GM23338 (cell line): ENCODE data around the gene TMX2. TPM values are rescaled to one million over a fixed set of nuclear protein-coding genes. Genes with fewer than 3 reads are reported as not detected.

Experiments
- ATAC-seq: fragments of 200-7000 bp; cut with Tn5 transposase; 3 replicates; pipeline ENCODE4 v1.9.1; 2020
- DNase-seq: peaks from one replicate; pipeline ENCODE4 v3.0.0-alpha.2; 2015; ENCODE audit warnings: low spot score
- H2AFZ ChIP-seq: fragments of 200-600 bp; sonication (generic); 2 replicates; pipeline ENCODE4 v1.8.0; 2016; ENCODE audit warnings: antibody characterized with exemption, mild to moderate bottlenecking, moderate library complexity
- H3F3A ChIP-seq: fragments of 200-600 bp; sonication (generic); replicated peaks from 2 replicates; pipeline ENCODE4 v1.8.0; 2017; ENCODE audit warnings: antibody characterized with exemption, mixed run types, low read depth
- H3K27ac ChIP-seq: fragments of 200-600 bp; sonication (generic); 2 replicates; pipeline ENCODE4 v1.6.1; 2016; ENCODE audit warnings: low read depth
- H3K27me3 ChIP-seq: fragments of 200-600 bp; sonication (generic); 2 replicates; pipeline ENCODE4 v1.8.0; 2016; ENCODE audit warnings: mild to moderate bottlenecking, mixed run types, moderate library complexity; ENCODE audit not compliant: insufficient read depth
- H3K36me3 ChIP-seq: fragments of 200-600 bp; sonication (generic); 2 replicates; pipeline ENCODE4 v1.8.0; 2016; ENCODE audit warnings: mild to moderate bottlenecking; ENCODE audit not compliant: insufficient read depth
- H3K4me1 ChIP-seq: fragments of 200-600 bp; sonication (generic); 2 replicates; pipeline ENCODE4 v1.8.0; 2016; ENCODE audit warnings: mild to moderate bottlenecking, moderate library complexity; ENCODE audit not compliant: insufficient read depth
- H3K4me2 ChIP-seq: fragments of 200-600 bp; sonication (generic); 2 replicates; pipeline ENCODE4 v1.7.1; 2017; ENCODE audit warnings: mixed run types
- H3K4me3 ChIP-seq: fragments of 200-600 bp; sonication (generic); 2 replicates; pipeline ENCODE4 v1.6.1; 2016; ENCODE audit warnings: mixed run types
- H3K79me2 ChIP-seq: fragments of 200-600 bp; sonication (generic); replicated peaks from 2 replicates; pipeline ENCODE4 v1.8.0; 2017; ENCODE audit warnings: mild to moderate bottlenecking; ENCODE audit not compliant: insufficient read depth
- H3K9me2 ChIP-seq: fragments of 200-600 bp; sonication (generic); 2 replicates; pipeline ENCODE4 v1.8.0; 2017; ENCODE audit not compliant: insufficient read depth
- H4K20me1 ChIP-seq: fragments of 200-600 bp; sonication (generic); replicated peaks from 2 replicates; pipeline ENCODE4 v1.8.0; 2017; ENCODE audit warnings: mild to moderate bottlenecking; ENCODE audit not compliant: insufficient read depth
- H3K27ac Mint-ChIP-seq: 2 replicates; pipeline ENCODE4 v1.8.0; 2020; ENCODE audit warnings: inconsistent platforms, mild to moderate bottlenecking, moderate library complexity, mixed read lengths
- H3K27me3 Mint-ChIP-seq: 3 replicates; pipeline ENCODE4 v1.8.0; 2022; ENCODE audit warnings: low read depth, mild to moderate bottlenecking, moderate library complexity, mixed read lengths, inconsistent platforms; ENCODE audit not compliant: insufficient read depth, poor library complexity
- H3K36me3 Mint-ChIP-seq: 3 replicates; pipeline ENCODE4 v1.8.0; 2021; ENCODE audit warnings: low read depth, mild to moderate bottlenecking, inconsistent platforms, moderate library complexity, mixed read lengths
- H3K4me1 Mint-ChIP-seq: 3 replicates; pipeline ENCODE4 v1.8.0; 2020; ENCODE audit warnings: mild to moderate bottlenecking, inconsistent platforms, mixed read lengths
- H3K4me3 Mint-ChIP-seq: 3 replicates; pipeline ENCODE4 v1.8.0; 2021; ENCODE audit warnings: moderate library complexity, mild to moderate bottlenecking, inconsistent platforms, mixed read lengths
- H3K9me3 Mint-ChIP-seq: 3 replicates; pipeline ENCODE4 v1.8.0; 2020; ENCODE audit warnings: moderate library complexity, mild to moderate bottlenecking, inconsistent platforms, mixed read lengths
- CREB1 ChIP-seq: fragments of 250-450 bp; sonication (Bioruptor Pico); IDR thresholded peaks from 2 replicates; pipeline ENCODE4 v1.5.0; 2020; ENCODE audit warnings: low read depth, mild to moderate bottlenecking, moderate library complexity
- EZH2phosphoT487 ChIP-seq: fragments of 200-600 bp; sonication (generic); IDR thresholded peaks from one replicate; pipeline ENCODE4 v1.8.1; 2018; ENCODE audit warnings: antibody characterized with exemption; ENCODE audit not compliant: unreplicated experiment
- NANOG ChIP-seq: IDR thresholded peaks from 2 replicates; pipeline ENCODE4 v1.6.1; 2016; ENCODE audit warnings: antibody characterized with exemption, borderline replicate concordance
- POLR2AphosphoS5 ChIP-seq: IDR thresholded peaks from 2 replicates; pipeline ENCODE4 v1.6.1; 2016; ENCODE audit warnings: antibody characterized with exemption, low read depth
- STAT1 ChIP-seq: IDR thresholded peaks from one replicate; pipeline ENCODE4 v1.6.1; 2016; ENCODE audit warnings: antibody characterized with exemption; ENCODE audit not compliant: unreplicated experiment
- ZNF114 ChIP-seq: fragments of 250-450 bp; sonication (Bioruptor Pico); IDR thresholded peaks from 2 replicates; pipeline ENCODE4 v1.5.0; 2020; ENCODE audit warnings: mild to moderate bottlenecking, moderate library complexity
- polyA plus RNA-seq: library from polyadenylated mRNA; unstranded; fragments of >200 nt; fragmentation: Nextera tagmentation; extraction: Ambion mirVana; gene quantifications from 2 replicates; pipeline ENCODE4 v1.2.1, GENCODE V29; 2016
- total RNA-seq: library from RNA; depleted of rRNA; stranded (reverse); fragments of >200 nt; shearing (Covaris generic); gene quantifications from 2 replicates; pipeline ENCODE4 v1.2.3, GENCODE V29; 2014
- TF ChIP-seq, protein P1 (sequence below), 2 experiments: fragments of 200-600 bp in 1 of 2; sonication (generic) in 1 of 2; conservative IDR thresholded peaks; 2 replicates each; pipeline versions ENCODE4 v1.5.1 to v1.6.1; 2016 to 2017; ENCODE audit warnings: antibody characterized with exemption in 2 of 2, low read depth in 2 of 2, mild to moderate bottlenecking in 2 of 2, moderate library complexity in 1 of 2
- TF ChIP-seq, protein P2 (sequence below): fragments of 250-450 bp; sonication (Bioruptor Pico); IDR thresholded peaks from 2 replicates; pipeline ENCODE4 v1.5.0; 2020; ENCODE audit warnings: mild to moderate bottlenecking, moderate library complexity

TMX2 gene
- total and polyA plus RNA-seq, 2 experiments from 2014 or later: 59.2 to 69.3 TPM

- H3K27ac Mint-ChIP-seq: no peak overlapping the region
- H3K27me3 Mint-ChIP-seq: peaks cover 12% of the 10 kb centered on the region
- no peaks in the 10 kb centered on the region for H3K9me2 ChIP-seq
- peaks cover 32% of the 10 kb centered on the region for H3K36me3 ChIP-seq
- H3K9me3 Mint-ChIP-seq: no peaks in the 10 kb centered on the region
- peaks cover 9% of the 10 kb centered on the region for H4K20me1 ChIP-seq
- no peaks in the 10 kb centered on the region for H3K4me1 ChIP-seq
- DNase-seq: peak; percentile 36
- no peak overlapping the region for H2AFZ ChIP-seq
- H3K36me3 Mint-ChIP-seq: peaks cover 82% of the 10 kb centered on the region
- ATAC-seq: peak; percentile 28; the same call in 1 of the 3 replicates
- TF ChIP-seq, protein P1, sequence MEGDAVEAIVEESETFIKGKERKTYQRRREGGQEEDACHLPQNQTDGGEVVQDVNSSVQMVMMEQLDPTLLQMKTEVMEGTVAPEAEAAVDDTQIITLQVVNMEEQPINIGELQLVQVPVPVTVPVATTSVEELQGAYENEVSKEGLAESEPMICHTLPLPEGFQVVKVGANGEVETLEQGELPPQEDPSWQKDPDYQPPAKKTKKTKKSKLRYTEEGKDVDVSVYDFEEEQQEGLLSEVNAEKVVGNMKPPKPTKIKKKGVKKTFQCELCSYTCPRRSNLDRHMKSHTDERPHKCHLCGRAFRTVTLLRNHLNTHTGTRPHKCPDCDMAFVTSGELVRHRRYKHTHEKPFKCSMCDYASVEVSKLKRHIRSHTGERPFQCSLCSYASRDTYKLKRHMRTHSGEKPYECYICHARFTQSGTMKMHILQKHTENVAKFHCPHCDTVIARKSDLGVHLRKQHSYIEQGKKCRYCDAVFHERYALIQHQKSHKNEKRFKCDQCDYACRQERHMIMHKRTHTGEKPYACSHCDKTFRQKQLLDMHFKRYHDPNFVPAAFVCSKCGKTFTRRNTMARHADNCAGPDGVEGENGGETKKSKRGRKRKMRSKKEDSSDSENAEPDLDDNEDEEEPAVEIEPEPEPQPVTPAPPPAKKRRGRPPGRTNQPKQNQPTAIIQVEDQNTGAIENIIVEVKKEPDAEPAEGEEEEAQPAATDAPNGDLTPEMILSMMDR (conservative IDR thresholded peaks at IDR 0.05; ENCODE audit: low read depth in 2 of 2): peak; percentile 23 to 51; a peak in 3 of 4 replicates
- TF ChIP-seq POLR2AphosphoS5: no peak
- no peak overlapping the region for H3K4me3 Mint-ChIP-seq
- peaks cover 17% of the 10 kb centered on the region for H3F3A ChIP-seq
- H3K79me2 ChIP-seq: 0 out of 2 replicates have a peak, but pooled peaks cover 1% of the 10 kb centered on the region
- H3K27me3 ChIP-seq: no peaks in the 10 kb centered on the region
- no peak overlapping the region for H3K4me3 ChIP-seq
- no peak overlapping the region for H3K4me2 ChIP-seq
- H3K27ac ChIP-seq: no peak overlapping the region
- no peaks in the 10 kb centered on the region for H3K4me1 Mint-ChIP-seq
Observed at GRCh38 chr11:57700425-57700824, 12.0 kb upstream of the TMX2 start.

- H3K9me3 Mint-ChIP-seq: no peaks in the 10 kb centered on the region
- H3K4me3 ChIP-seq: no peak overlapping the region
- no peak overlapping the region for H3K4me3 Mint-ChIP-seq
- no peaks in the 10 kb centered on the region for H3K27me3 ChIP-seq
- H4K20me1 ChIP-seq: peaks cover 4% of the 10 kb centered on the region
- no peaks in the 10 kb centered on the region for H3K9me2 ChIP-seq
- H3K79me2 ChIP-seq: peaks cover 17% of the 10 kb centered on the region
- no peak for ATAC-seq
- no peak overlapping the region for H2AFZ ChIP-seq
- peaks cover 59% of the 10 kb centered on the region for H3K36me3 Mint-ChIP-seq
- peaks cover 17% of the 10 kb centered on the region for H3F3A ChIP-seq
- H3K4me1 Mint-ChIP-seq: no peaks in the 10 kb centered on the region
- H3K36me3 ChIP-seq: peaks cover 25% of the 10 kb centered on the region
- H3K27ac ChIP-seq: no peak overlapping the region; the same call in 1 of the 2 replicates
- no peak overlapping the region for H3K27ac Mint-ChIP-seq
- DNase-seq: no peak
- no peak overlapping the region for H3K4me2 ChIP-seq
- no peaks in the 10 kb centered on the region for H3K4me1 ChIP-seq
- peaks cover 5% of the 10 kb centered on the region for H3K27me3 Mint-ChIP-seq
- no peak for TF ChIP-seq ZNF114 (CRISPR knock-in tag)
- TF ChIP-seq, protein P1 (conservative IDR thresholded peaks at IDR 0.05; ENCODE audit: low read depth in 2 of 2): no peak
- TF ChIP-seq CREB1: no peak
- no peak for TF ChIP-seq POLR2AphosphoS5
- TF ChIP-seq NANOG: no peak
- TF ChIP-seq, protein P2, sequence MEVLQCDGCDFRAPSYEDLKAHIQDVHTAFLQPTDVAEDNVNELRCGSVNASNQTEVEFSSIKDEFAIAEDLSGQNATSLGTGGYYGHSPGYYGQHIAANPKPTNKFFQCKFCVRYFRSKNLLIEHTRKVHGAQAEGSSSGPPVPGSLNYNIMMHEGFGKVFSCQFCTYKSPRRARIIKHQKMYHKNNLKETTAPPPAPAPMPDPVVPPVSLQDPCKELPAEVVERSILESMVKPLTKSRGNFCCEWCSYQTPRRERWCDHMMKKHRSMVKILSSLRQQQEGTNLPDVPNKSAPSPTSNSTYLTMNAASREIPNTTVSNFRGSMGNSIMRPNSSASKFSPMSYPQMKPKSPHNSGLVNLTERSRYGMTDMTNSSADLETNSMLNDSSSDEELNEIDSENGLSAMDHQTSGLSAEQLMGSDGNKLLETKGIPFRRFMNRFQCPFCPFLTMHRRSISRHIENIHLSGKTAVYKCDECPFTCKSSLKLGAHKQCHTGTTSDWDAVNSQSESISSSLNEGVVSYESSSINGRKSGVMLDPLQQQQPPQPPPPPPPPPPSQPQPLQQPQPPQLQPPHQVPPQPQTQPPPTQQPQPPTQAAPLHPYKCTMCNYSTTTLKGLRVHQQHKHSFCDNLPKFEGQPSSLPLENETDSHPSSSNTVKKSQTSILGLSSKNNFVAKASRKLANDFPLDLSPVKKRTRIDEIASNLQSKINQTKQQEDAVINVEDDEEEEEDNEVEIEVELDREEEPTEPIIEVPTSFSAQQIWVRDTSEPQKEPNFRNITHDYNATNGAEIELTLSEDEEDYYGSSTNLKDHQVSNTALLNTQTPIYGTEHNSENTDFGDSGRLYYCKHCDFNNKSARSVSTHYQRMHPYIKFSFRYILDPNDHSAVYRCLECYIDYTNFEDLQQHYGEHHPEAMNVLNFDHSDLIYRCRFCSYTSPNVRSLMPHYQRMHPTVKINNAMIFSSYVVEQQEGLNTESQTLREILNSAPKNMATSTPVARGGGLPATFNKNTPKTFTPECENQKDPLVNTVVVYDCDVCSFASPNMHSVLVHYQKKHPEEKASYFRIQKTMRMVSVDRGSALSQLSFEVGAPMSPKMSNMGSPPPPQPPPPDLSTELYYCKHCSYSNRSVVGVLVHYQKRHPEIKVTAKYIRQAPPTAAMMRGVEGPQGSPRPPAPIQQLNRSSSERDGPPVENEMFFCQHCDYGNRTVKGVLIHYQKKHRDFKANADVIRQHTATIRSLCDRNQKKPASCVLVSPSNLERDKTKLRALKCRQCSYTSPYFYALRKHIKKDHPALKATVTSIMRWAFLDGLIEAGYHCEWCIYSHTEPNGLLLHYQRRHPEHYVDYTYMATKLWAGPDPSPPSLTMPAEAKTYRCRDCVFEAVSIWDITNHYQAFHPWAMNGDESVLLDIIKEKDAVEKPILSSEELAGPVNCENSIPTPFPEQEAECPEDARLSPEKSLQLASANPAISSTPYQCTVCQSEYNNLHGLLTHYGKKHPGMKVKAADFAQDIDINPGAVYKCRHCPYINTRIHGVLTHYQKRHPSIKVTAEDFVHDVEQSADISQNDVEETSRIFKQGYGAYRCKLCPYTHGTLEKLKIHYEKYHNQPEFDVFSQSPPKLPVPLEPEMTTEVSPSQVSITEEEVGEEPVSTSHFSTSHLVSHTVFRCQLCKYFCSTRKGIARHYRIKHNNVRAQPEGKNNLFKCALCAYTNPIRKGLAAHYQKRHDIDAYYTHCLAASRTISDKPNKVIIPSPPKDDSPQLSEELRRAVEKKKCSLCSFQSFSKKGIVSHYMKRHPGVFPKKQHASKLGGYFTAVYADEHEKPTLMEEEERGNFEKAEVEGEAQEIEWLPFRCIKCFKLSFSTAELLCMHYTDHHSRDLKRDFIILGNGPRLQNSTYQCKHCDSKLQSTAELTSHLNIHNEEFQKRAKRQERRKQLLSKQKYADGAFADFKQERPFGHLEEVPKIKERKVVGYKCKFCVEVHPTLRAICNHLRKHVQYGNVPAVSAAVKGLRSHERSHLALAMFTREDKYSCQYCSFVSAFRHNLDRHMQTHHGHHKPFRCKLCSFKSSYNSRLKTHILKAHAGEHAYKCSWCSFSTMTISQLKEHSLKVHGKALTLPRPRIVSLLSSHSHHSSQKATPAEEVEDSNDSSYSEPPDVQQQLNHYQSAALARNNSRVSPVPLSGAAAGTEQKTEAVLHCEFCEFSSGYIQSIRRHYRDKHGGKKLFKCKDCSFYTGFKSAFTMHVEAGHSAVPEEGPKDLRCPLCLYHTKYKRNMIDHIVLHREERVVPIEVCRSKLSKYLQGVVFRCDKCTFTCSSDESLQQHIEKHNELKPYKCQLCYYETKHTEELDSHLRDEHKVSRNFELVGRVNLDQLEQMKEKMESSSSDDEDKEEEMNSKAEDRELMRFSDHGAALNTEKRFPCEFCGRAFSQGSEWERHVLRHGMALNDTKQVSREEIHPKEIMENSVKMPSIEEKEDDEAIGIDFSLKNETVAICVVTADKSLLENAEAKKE: no peak
- TF ChIP-seq STAT1: no peak
- no peak for TF ChIP-seq EZH2phosphoT487
Observed at GRCh38 chr11:57703341-57703740, 9.1 kb upstream of the TMX2 start.
